ENCODE measurements around the gene ASH1L.

Gene ASH1L

DNA sequence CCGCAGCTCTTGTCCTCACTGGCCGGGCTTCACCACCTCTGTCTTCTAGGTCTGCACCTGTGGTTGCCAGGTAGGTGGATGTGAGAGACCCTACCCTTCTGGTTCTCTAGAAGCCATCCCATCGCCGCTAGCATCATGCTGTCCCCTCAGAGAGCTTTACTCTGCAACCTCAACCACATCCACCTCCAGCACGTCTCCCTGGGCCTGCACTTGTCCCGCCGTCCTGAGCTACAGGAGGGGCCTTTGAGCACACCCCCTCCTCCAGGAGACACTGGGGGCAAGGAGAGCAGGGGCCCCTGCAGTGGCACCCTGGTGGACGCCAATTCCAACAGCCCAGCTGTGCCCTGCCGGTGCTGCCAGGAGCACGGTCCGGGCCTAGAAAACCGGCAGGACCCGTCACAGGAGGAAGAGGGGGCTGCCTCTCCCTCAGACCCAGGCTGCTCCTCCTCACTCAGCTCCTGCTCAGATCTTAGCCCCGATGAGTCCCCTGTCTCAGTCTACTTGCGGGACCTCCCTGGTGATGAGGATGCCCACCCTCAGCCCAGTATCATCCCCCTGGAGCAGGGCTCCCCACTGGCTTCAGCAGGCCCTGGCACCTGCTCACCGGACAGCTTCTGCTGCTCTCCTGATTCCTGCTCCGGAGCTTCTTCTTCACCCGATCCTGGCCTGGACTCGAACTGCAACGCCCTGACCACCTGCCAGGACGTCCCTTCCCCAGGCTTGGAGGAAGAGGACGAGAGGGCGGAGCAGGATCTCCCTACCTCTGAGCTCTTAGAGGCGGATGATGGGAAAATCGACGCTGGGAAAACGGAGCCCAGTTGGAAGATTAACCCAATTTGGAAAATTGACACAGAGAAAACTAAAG, 240.7 kb downstream of the ASH1L start:
- peak overlapping the region in 6 of 7 experiments; percentile 25 to 91 (median 64) for H3K4me3 ChIP-seq

DNA sequence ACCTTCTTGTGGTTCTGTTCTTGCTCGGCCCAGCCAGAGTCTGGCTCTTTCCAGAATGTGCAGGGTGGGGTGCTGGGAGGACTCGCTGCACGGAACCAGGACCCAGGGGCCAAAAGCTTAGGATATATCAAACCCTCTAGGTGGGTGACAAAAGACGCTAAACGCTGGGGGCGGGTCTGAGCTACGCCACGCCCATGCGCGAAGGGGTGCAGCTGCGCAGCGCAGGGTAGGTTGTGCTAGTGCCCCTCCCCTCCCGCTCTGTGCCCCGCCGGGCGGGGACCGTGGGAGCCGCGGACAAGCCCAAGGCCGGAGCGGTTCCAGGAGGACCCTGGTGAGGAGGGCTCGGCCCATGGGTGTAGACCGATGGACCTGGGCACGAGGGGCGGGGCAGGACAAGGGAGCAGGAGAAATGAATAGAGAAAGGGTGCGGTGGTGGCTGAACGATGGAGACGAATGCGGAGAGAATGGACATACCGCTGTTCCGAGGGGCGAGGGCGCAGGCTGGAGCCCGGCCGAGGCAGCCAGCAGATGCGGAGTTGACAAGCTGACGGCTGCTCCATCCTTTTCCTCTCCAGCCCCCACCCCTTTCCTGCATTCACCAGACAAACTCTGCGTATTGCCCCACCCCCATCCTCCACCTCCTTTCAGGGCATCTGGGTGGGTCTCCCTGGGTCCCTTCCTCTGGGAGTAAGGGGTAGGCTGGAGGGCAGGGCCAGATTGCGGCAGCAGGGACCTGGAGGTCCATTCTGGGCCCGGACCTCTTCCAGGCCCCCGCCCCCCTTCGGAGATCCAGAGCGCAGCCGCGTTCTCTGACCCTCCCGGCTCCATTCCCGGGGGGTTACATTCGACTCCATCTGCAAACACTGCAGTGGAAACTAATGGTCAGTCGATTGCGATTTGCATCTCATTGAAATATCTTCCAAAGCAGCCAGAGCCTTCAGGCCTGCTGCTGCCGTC, 241.7 kb downstream of the ASH1L start, which contains the start of gene RUSC1:
RUSC1 (plus strand) TSS at position 234 of the 957 bp plus-strand sequence. CDS start 880 bp downstream, outside the sequence.
- Histone ChIP-seq H3K27ac (peak within 1 kb of the TSS in 17 of 21 experiments; percentile 0 to 97 (median 55)), H3K4me3 (peak within 1 kb of the TSS; percentile 25 to 91 (median 32))

More for the DNA sequence above, 240.7 kb downstream of the ASH1L start:
- peak overlapping the region in 12 of 21 experiments; percentile 6 to 97 (median 93) for H3K27ac ChIP-seq

DNA sequence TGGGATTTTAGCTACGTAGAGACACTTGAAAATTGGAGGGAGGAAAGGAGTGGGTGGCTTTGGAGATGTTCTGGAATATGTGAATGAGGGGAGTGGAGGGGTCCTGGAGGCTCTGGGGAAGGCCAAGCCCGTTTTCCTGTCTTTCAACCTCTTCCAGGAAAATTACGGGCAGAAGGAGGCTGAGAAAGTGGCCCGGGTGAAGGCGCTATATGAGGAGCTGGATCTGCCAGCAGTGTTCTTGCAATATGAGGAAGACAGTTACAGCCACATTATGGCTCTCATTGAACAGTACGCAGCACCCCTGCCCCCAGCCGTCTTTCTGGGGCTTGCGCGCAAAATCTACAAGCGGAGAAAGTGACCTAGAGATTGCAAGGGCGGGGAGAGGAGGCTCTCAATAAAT, 242.4 kb downstream of the ASH1L start:
- peak overlapping the region in 13 of 21 experiments; percentile 0 to 97 (median 42) for H3K27ac ChIP-seq
- H3K4me3 ChIP-seq, result peak overlapping the region; percentile 25 to 91 (median 32)

DNA sequence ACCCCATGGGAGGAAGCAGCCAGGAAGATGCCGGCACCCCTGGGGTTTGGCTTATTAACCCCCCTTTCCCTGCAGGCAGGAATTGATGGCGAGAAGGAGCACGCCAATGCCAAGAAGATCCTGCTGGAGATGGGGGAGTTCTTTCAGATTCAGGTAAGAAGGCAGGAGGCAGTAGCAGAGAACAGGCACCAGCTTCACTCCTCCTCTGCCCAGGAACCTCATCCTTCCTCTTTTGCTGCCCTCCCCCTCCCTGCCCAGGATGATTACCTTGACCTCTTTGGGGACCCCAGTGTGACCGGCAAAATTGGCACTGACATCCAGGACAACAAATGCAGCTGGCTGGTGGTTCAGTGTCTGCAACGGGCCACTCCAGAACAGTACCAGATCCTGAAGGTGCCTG, 243.1 kb downstream of the ASH1L start:
- H3K27ac ChIP-seq, result no peak overlapping the region
- H3K4me3 ChIP-seq, result no peak overlapping the region

DNA sequence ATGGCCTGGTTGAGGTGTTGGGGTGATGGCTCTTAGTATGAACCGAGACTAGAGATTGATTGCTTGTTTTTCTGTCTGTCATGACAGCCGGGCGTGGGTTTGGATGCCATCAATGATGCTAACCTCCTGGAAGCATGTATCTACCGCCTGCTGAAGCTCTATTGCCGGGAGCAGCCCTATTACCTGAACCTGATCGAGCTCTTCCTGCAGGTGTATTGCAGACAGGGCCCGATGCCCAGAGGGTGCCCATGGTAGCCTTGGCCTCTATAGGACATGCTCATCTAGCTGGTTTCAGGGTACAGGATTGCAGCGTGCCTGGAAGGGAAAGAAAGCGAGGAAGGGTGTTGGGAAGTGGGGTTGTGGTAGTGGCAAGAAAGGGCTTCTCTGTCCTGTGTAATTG, 244.5 kb downstream of the ASH1L start:
- Histone ChIP-seq H3K27ac (no peak overlapping the region), H3K4me3 (no peak overlapping the region)

DNA sequence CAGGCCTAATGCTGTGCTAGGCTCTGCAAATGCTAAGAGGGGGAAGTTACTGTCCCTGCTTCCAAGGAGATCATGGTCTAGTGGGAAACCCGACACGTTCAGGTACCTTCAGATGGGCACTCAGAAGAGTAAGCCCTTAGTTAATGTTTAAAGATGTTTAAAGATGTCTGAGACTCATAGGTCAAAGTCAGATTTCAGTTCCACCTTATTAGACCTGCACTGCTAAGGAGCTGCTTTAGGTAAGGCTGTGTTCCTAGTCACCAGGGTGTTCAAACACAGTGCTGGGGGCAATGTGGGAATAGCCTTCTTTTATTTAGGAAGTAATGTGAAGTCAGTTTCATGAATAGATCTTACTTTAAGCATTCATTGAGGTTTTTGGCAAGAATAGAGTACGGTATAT, 245.7 kb downstream of the ASH1L start:
- H3K4me3 ChIP-seq, result no peak overlapping the region
- H3K27ac ChIP-seq, result no peak overlapping the region

DNA sequence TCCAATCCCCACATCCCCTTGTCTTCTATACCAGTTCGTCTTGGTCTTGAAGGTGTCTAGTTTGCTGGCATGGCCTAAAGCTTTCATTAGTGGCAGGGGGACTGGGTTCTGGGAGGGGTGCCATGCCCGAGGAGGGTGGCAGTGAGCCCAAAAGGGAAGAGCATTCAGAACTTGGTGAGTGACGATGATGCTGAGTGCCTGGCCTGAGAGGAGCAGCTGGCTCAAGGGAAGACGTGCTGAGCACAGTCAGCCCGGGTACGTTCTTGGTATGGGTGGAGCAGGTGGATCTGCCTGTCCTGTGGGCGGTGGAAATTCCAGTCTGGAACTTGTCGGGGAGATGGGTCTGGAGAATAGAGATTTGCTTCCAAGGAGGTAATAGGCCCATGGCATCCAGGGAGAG, 249.3 kb downstream of the ASH1L start:
- Histone ChIP-seq H3K4me3 (no peak overlapping the region), H3K27ac (peak overlapping the region in 5 of 21 experiments; percentile 13 to 48 (median 35))

DNA sequence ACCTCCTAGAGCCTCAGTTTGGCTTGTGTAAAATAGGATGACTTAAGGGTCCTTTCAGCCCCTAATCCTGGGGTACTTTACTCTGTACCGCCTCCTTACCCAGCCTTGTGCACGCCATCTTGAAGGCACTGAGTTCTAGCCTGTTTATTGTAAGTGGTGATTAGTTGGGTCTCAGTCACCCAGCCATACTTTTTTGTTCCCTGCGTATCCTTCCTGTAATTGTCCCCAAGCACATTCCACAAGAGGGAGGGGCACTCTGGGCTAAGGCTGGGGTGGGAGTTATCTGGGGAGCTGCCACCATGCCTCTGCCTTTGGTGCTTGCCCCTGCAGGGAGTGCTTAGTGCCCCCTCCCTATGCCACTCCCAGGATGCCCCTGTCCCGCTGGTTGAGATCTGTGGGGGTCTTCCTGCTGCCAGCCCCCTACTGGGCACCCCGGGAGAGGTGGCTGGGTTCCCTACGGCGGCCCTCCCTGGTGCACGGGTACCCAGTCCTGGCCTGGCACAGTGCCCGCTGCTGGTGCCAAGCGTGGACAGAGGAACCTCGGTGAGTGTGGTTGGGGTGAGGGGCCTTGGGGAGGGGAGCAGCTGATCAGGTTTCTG, 253.1 kb downstream of the ASH1L start:
- H3K27ac ChIP-seq, result peak overlapping the region in 20 of 21 experiments; percentile 75 to 95 (median 91)
- H3K4me3 ChIP-seq, result peak overlapping the region; percentile 53 to 86 (median 73)

DNA sequence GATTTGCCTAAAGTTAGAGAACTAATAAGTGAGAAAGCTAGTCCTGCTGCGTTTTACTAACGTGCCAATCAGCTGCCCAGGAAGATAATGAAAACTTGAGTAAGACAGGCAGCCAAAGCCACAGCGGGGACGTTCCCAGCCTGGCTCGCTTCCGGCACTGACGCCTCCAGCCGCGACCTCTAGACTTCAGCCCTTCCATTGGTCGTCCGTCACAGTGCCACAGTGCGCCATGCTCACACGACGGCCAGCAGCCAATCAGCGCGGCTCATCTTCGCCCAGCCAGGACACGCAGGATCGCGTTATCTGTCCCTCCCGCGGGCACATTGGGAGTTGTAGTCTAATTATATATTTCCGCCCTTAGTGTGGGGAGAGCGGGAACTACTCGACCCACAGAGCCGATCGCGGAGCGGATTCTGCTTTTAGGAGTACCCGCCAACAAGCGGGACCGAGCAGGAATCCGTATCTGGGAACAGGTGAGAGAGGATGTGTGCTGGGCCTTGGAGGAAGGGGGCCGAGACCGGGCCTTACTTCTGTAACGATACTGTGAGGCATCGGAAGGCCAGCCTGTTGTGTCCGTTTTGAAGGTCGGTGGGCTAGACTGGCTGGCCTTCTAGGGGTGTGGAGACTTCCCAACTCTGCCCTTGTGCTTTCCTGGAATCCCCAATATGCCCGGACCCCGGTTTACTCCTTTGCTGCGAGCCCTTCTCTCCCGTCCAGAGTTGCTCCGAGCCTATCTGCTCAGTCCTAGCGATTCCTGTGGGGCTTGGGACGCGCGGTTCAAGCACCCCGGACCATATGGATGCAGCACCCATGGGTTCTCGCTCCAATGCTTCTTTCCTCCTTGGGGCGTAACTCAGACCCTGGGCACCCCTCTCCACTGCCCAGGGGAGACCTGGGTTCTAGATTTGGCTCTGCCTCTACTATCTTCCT, 253.8 kb downstream of the ASH1L start, which contains the start of gene FDPS:
FDPS (plus strand) TSS at position 374 of the 930 bp plus-strand sequence. CDS start 924 bp downstream, outside the sequence.
- Histone ChIP-seq H3K4me3 (peak within 1 kb of the TSS; percentile 53 to 86 (median 73)), H3K27ac (peak within 1 kb of the TSS; percentile 35 to 95 (median 91))

DNA sequence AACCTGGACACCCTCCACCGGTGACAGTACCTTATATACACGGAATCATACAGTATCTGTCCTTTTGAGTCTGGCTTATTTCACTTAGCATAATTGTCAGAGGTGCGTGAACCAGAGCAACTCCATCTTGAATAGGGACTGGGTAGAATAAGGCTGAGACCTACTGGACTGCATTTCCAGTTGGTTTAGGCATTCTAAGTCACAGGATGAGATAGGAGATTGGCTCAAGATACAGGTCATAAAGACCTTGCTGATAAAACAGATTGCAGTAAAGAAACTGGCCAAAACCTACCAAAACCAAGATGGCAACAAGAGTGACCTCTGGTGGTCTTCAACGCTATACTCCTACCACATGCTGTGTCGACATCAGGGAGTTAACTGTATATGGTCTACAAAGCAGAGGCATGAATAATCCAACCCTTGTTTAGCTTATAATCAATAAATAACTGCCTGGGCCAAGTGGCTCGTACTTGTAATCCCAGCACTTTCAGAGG, 255.3 kb downstream of the ASH1L start:
- H3K27ac ChIP-seq, result peak overlapping the region in 2 of 21 experiments; percentile 76 to 89

DNA sequence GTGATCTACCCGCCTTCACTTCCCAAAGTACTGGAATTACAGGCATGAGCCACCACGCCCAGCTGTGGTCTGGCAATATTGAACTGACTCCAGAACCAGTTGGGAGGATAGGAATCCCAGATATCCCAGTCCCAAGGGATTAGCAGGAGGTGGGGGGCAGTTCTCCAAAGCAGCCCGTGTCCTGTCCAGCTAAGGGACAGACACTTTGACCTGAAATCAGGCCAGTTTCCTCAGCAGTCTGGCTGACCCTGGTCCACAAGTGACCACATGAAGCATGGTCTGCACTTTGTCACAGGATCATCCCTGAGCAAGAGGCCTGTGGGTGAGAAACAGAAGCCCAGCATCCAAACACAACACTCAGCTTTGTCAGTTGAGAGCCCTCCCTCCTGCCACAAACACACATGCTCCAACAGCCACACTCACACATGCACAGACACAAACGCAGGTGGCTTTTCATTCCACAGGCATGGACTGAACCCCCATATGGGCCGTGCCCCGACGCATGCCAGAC, 256.7 kb downstream of the ASH1L start:
- Histone ChIP-seq H3K4me3 (no peak overlapping the region), H3K27ac (peak overlapping the region in 3 of 21 experiments; percentile 5 to 34 (median 20))

More for the DNA sequence above, 255.3 kb downstream of the ASH1L start:
- no peak overlapping the region for H3K4me3 ChIP-seq

DNA sequence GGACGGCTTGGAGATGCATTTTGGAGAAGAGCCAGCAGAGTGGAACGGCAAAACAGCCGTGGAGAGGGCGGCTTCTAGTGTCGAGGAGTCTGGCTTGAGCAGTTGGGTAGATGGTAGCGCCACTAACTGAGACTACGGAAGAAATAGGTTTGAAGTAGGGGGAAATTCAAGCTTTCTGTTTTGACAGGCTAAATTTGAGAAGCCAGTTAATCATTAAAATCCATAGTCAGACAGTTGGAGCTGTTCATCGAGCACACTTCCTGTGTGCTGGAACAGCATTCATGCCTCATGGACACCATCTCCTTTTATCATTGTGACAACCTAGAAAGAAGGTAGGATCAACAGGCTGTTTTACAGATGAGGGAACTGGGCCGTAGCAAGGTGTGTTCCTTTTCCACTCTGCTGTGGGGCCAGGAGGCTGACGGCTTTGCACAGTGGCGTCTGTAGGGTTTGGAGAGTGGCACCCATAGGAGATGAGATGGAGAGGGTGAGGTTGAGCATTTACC, 258.0 kb downstream of the ASH1L start:
- no peak overlapping the region for H3K4me3 ChIP-seq
- no peak overlapping the region for H3K27ac ChIP-seq

DNA sequence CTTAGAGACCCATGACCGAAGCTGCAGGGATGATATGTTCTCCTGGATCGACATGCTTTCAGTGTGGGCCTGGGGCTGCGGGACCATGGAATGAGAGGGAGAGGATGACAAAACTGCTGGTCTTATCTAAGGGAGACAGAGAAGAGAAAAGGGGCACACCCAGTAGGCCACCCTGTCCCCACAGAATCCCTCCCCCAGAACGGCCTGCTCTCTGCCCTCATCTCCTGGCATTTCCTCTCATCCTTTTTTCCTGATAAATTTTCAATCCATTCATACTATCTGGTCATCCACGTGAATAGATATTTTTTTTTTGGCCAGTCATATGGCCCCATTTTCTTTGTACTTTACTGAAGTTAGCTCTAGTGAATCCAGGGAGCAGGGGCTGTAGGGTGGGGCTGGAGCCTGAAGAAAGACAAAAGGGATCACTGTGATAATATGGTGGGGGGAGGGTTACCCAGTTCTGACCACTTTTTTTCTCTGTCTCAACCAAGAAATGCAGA, 261.2 kb downstream of the ASH1L start, which contains the start of gene PKLR:
PKLR (minus strand) TSS at position 97 of the 500 bp plus-strand sequence; CDS start at position 54, 43 bp downstream.
- Histone ChIP-seq H3K4me3 (no peak within 1 kb of the TSS), H3K27ac (no peak within 1 kb of the TSS)

DNA sequence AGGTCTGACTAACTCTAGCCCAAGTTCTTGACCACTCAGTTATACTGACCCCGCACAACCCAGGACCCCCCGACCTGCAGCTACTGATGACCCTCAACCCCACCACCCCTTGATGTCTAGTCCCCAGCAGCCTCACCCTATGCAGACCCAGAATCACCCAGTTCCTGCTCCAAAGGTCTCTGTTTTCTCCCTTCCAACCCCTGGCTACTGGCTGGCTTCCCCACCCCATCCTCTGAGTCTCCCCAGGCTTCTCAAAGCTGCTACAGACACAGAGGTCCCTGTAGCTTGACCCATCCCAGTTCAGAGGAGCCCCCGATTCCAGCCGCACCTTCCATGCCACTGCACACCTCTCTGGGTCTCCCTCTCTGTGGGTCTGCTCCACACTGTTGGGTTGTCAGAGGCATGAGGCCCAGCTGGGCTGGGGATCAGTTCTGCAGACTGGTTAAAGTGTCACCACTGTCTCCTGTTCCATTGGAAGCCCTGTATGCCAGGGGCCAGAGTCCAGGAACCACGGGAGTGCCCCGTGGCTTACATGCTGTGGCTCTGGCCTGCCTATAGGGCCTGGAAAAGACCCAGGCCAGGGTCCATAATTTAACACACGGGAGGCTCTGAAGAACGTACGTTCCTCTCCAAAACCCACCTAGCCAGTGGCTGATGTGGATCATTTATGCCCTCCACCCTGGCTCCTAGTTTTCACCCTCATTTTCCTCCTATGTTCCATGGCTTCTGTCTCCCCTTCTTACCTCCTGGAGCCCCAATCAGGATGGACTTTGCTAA, 261.9 kb downstream of the ASH1L start:
- Histone ChIP-seq H3K4me3 (no peak overlapping the region), H3K27ac (no peak overlapping the region)

DNA sequence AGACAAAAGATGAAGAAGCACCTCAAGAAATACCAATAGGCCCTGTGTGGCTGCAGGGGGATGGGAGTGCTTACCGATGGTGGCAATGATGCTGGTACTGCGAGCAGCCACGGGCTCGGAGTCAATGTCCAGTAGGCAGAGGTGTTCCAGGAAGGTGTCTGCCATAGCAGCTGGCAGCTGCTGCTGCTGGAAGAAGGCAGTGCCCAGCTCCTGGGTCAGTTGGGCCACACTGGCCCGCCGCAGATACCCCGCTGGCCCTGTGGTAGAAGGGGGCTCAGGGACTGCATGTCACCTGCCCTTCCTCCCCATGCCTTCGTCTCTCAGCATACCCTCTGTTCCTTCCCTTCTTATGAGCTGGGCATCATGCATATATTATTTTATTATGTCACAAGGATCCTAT, 262.6 kb downstream of the ASH1L start:
- H3K4me3 ChIP-seq, result no peak overlapping the region
- H3K27ac ChIP-seq, result no peak overlapping the region

DNA sequence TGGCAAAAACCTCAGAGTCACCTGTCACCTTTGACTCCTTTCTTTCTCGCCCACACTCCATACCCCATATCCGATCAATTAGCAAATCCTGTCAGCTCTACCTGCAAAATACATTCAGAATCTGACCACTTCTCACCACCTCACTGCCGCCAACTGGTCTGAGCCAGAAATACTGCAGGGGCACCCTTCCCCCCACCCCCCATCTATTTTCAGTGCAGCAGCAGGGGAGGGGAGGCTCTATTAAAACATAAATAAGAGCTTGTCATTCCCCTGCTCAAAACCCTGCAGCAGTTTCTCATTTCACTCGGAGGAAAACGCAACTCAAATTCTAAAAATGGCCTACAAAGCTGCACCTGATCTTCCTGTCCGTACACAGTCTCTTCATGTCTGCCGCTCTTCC, 265.2 kb downstream of the ASH1L start:
- Histone ChIP-seq H3K4me3 (no peak overlapping the region), H3K27ac (no peak overlapping the region)

DNA sequence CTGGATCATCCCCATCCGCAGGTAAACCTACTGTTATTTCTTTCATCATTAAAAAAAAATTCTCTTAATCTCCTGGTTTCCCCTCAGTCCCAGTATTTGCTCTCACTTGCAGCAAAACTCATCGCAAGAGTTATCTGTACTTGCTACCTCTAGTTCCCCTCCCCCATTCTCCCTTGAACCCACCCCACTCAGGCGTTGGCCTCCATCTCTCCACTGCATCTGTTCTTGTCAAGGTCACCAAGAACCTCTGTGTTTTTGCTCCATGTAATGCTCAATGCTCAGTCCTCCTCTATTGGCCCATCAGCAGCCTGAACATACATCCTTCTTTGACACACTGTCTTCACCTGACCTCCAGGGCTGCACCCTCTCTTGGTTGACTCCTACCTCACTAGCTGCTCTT, 265.9 kb downstream of the ASH1L start:
- no peak overlapping the region for H3K4me3 ChIP-seq
- H3K27ac ChIP-seq, result no peak overlapping the region

All from skin epidermis (tissue), 12 donors.